Nephron progenitor cell (in vitro differentiated cells): ENCODE results near the gene CFDP1.

Experiments used
- DNase-seq: peaks from one replicate; pipeline ENCODE4 v3.0.0; 2021
- H3K27ac Mint-ChIP-seq: 2 replicates; pipeline ENCODE4 v1.8.0; 2021; ENCODE audit warnings: mild to moderate bottlenecking, moderate library complexity, mixed read lengths
- H3K27me3 Mint-ChIP-seq: 2 replicates; pipeline ENCODE4 v1.8.0; 2021; ENCODE audit warnings: mild to moderate bottlenecking, low read depth, mixed read lengths; ENCODE audit not compliant: poor library complexity
- H3K36me3 Mint-ChIP-seq: 2 replicates; pipeline ENCODE4 v1.8.0; 2021; ENCODE audit warnings: low read depth, mixed read lengths
- H3K4me1 Mint-ChIP-seq: 2 replicates; pipeline ENCODE4 v1.8.0; 2021; ENCODE audit warnings: mixed read lengths
- H3K4me3 Mint-ChIP-seq: 2 replicates; pipeline ENCODE4 v1.8.0; 2021; ENCODE audit warnings: mild to moderate bottlenecking, moderate library complexity, mixed read lengths
- H3K9me3 Mint-ChIP-seq: 2 replicates; pipeline ENCODE4 v1.8.0; 2021; ENCODE audit warnings: mild to moderate bottlenecking, moderate library complexity, mixed read lengths
- TF ChIP-seq, protein P1 (sequence below): fragments of 200-600 bp; sonication (generic); IDR thresholded peaks from 2 replicates; pipeline ENCODE4 v1.5.0; 2021; ENCODE audit warnings: antibody characterized with exemption

CFDP1 gene

DNA sequence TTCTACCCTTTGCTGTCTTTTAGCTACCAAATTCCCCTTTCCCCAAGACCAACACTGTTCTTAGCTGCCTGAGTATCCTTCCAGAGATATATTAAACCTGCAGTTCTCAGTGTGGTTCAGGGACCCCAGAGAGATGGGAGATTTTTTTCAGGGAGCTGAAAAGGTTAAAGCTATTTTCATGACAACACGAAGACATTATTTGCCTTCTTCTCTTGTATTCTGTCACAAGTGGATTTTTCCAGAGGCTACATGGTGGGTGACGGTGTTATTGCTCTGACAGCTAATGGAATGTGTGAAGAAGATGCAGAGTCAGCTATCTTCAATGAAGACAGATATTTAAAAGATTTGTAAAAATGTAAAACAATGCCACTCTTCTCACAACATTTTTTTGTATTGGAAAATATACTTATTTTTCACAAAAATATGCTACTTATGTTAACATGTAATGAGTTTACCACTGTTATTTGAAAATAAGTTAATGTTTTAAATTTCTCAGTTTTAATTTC lies 69.0 kb downstream of the CFDP1 start:
- no peak overlapping the region for H3K27ac Mint-ChIP-seq

DNA sequence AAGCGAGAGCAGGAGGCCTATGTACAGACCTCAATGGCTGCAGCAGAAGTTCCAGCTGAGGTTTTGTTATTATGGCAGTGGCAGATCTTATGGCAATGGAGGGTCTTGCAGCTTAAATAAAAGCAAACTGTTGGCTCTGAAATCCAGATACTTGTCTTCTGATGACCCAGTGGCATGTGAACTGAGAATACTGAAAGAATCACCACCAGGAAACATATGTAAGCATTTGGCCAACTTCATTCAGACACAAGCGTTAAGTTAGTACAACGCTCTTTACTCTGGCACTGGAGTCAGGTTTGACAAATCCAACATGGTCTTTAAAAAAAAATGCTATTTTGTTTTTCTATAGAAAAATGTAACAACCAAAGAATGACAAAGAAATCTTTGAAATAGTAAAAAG lies 70.5 kb downstream of the CFDP1 start:
- TF ChIP-seq, protein P1, sequence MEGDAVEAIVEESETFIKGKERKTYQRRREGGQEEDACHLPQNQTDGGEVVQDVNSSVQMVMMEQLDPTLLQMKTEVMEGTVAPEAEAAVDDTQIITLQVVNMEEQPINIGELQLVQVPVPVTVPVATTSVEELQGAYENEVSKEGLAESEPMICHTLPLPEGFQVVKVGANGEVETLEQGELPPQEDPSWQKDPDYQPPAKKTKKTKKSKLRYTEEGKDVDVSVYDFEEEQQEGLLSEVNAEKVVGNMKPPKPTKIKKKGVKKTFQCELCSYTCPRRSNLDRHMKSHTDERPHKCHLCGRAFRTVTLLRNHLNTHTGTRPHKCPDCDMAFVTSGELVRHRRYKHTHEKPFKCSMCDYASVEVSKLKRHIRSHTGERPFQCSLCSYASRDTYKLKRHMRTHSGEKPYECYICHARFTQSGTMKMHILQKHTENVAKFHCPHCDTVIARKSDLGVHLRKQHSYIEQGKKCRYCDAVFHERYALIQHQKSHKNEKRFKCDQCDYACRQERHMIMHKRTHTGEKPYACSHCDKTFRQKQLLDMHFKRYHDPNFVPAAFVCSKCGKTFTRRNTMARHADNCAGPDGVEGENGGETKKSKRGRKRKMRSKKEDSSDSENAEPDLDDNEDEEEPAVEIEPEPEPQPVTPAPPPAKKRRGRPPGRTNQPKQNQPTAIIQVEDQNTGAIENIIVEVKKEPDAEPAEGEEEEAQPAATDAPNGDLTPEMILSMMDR = no peak
- peaks cover 45% of the 10 kb centered on the region for H3K36me3 Mint-ChIP-seq
- H3K4me3 Mint-ChIP-seq = no peak overlapping the region
- peaks cover 2% of the 10 kb centered on the region for H3K27me3 Mint-ChIP-seq
- no peak overlapping the region for H3K27ac Mint-ChIP-seq
- no peak for DNase-seq
- no peaks in the 10 kb centered on the region for H3K4me1 Mint-ChIP-seq
- H3K9me3 Mint-ChIP-seq = no peaks in the 10 kb centered on the region

More for the DNA sequence above, 69.0 kb downstream of the CFDP1 start:
- Mint-ChIP-seq H3K4me1 (no peaks in the 10 kb centered on the region), H3K4me3 (no peak overlapping the region), H3K36me3 (peaks cover 52% of the 10 kb centered on the region), H3K27me3 (peaks cover 2% of the 10 kb centered on the region), H3K9me3 (no peaks in the 10 kb centered on the region)
- DNase-seq = no peak
- TF ChIP-seq, protein P1 = no peak

DNA sequence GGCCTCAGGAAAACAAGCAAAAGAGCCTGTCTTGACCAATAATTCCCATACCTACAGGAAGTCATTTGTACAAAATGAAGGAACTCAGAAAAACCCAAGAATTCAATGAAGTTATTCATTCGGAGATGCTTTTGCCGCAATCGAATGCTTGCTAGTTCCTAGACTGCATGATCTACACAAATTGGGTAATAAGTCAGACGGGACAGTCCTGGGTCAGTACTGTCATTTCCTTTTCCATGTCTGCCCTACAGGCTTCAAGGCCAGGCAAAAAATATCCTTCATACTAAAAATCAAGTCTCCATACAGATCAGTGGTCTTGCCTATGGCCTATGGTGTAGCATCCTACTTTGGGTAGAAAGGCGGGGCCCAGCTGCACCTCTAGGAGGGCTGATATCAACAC lies 71.4 kb downstream of the CFDP1 start:
- H3K4me1 Mint-ChIP-seq = no peaks in the 10 kb centered on the region
- TF ChIP-seq, protein P1 = no peak
- no peak for DNase-seq
- no peak overlapping the region for H3K27ac Mint-ChIP-seq
- no peak overlapping the region for H3K4me3 Mint-ChIP-seq
- H3K9me3 Mint-ChIP-seq = no peaks in the 10 kb centered on the region
- H3K36me3 Mint-ChIP-seq = peaks cover 43% of the 10 kb centered on the region
- H3K27me3 Mint-ChIP-seq = peaks cover 2% of the 10 kb centered on the region

DNA sequence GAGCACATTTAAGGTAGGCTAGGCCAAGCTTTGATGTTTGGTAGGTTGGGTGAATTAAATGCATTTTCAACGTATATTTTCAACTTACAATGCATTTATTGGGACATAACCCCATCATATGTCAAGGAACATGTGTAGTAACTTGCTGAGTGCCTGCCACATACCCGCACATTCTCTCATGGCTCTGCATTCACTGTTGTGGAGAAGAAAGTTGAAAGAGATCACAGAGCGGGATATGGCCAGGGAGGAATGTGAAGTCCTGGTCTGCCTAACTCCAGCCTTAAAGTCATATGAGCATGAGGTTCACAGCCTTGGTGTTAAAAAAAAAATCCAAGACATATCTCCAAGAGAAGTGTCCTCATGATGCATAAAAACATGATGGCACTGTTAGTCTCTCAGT lies 79.1 kb downstream of the CFDP1 start:
- Mint-ChIP-seq H3K27me3 (no peaks in the 10 kb centered on the region), H3K4me1 (no peaks in the 10 kb centered on the region), H3K9me3 (no peaks in the 10 kb centered on the region), H3K36me3 (peaks cover 42% of the 10 kb centered on the region), H3K27ac (no peak overlapping the region), H3K4me3 (no peak overlapping the region)
- no peak for DNase-seq
- TF ChIP-seq, protein P1 = no peak

DNA sequence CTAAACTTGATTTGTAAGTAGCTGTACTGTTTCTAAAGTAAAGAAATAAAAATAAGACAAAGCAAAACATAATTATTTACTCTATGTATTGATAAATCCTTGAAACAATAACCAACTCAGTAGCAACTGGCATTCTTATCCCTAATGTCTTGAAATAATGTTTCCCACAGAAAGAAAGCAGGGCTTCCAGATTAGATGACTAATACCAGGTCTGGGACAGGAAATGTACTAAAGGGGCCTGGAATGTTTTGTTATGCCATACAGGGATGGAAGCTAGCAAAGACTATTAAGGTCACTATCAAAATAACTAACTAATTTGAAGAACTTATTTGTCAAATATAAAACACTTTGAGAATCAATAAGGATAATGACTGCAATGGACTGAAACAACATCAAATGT lies 82.1 kb downstream of the CFDP1 start:
- no peaks in the 10 kb centered on the region for H3K9me3 Mint-ChIP-seq
- no peaks in the 10 kb centered on the region for H3K4me1 Mint-ChIP-seq
- H3K36me3 Mint-ChIP-seq = peaks cover 44% of the 10 kb centered on the region
- no peak overlapping the region for H3K4me3 Mint-ChIP-seq
- DNase-seq = no peak
- TF ChIP-seq, protein P1 = no peak
- no peak overlapping the region for H3K27ac Mint-ChIP-seq
- no peaks in the 10 kb centered on the region for H3K27me3 Mint-ChIP-seq

DNA sequence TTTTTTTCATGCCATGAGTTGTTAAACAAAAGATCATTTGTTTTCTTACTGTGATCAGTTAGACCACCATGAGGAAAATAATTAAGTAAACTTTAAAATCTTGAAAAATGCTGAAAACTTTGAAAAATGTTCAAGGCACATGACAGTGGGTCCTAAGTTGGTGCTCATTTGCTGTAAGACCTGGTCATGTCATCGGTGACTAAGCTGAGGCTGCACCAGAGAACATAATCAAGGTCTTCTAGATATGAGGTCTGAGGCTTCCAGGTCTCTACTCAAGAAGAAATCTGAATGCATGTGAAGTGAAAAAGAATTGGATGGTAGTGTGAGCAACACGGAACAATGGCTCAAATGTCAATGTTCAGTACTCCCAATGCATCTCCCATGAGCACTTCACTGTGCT lies 87.6 kb downstream of the CFDP1 start:
- DNase-seq = no peak
- H3K27me3 Mint-ChIP-seq = no peaks in the 10 kb centered on the region
- no peaks in the 10 kb centered on the region for H3K9me3 Mint-ChIP-seq
- TF ChIP-seq, protein P1 = no peak
- H3K4me1 Mint-ChIP-seq = peaks cover 46% of the 10 kb centered on the region
- no peak overlapping the region for H3K4me3 Mint-ChIP-seq
- peaks cover 26% of the 10 kb centered on the region for H3K36me3 Mint-ChIP-seq
- no peak overlapping the region for H3K27ac Mint-ChIP-seq
